GM19035 (cell line): Measurements from ENCODE around the gene POU1F1.
"Not testable (repeated sequence)": the region's sequence is repeated elsewhere in the genome, so short reads cannot be mapped to it uniquely, and the experiment has no call there.

Experiments
- ATAC-seq: cut with Tn5 transposase; IDR thresholded peaks from one replicate; pipeline ENCODE4 v1.9.1; 2021; ENCODE audit not compliant: unreplicated experiment

POU1F1 gene

GRCh38 chr3:87276484-87276883 lies at the start of gene POU1F1:
TSS of gene POU1F1 (minus strand) at chr3:87276584. CDS start at chr3:87276462, 122 bp downstream.
- no peak for ATAC-seq

GRCh38 chr3:87324609-87325008 lies 48.2 kb upstream of the POU1F1 start:
- ATAC-seq = no peak

GRCh38 chr3:87320756-87321626 lies 44.6 kb upstream of the POU1F1 start:
- no peak for ATAC-seq

- no peak for ATAC-seq
Measured at GRCh38 chr3:87318617-87319021, 42.2 kb upstream of the POU1F1 start.

- ATAC-seq = no peak
Measured at GRCh38 chr3:87317779-87318178, 41.4 kb upstream of the POU1F1 start.

GRCh38 chr3:87313641-87314040 lies 37.3 kb upstream of the POU1F1 start:
- no peak for ATAC-seq

GRCh38 chr3:87311309-87311708 lies 34.9 kb upstream of the POU1F1 start:
- no peak for ATAC-seq

- no peak for ATAC-seq
Measured at GRCh38 chr3:87309601-87310000, 33.2 kb upstream of the POU1F1 start.

GRCh38 chr3:87307805-87308204 lies 31.4 kb upstream of the POU1F1 start:
- ATAC-seq = no peak

GRCh38 chr3:87305517-87305916 lies 29.1 kb upstream of the POU1F1 start:
- ATAC-seq = no peak

GRCh38 chr3:87305031-87305430 lies 28.6 kb upstream of the POU1F1 start:
- ATAC-seq = not testable (repeated sequence)

- ATAC-seq = peak; percentile 87
Measured at GRCh38 chr3:87298111-87298718, 21.8 kb upstream of the POU1F1 start.

- no peak for ATAC-seq
Measured at GRCh38 chr3:87288446-87288845, 12.1 kb upstream of the POU1F1 start.

GRCh38 chr3:87287011-87287410 lies 10.6 kb upstream of the POU1F1 start:
- ATAC-seq = peak; percentile 67

GRCh38 chr3:87272718-87273341 lies 3.6 kb downstream of the POU1F1 start:
- peak; percentile 95 for ATAC-seq

GRCh38 chr3:87270908-87271700 lies 5.3 kb downstream of the POU1F1 start:
- no peak for ATAC-seq

GRCh38 chr3:87269723-87270122 lies 6.7 kb downstream of the POU1F1 start:
- ATAC-seq = no peak

- no peak for ATAC-seq
Measured at GRCh38 chr3:87268646-87269211, 7.7 kb downstream of the POU1F1 start.

- ATAC-seq = no peak
Measured at GRCh38 chr3:87267953-87268645, 8.3 kb downstream of the POU1F1 start.

GRCh38 chr3:87261925-87262324 lies 14.5 kb downstream of the POU1F1 start:
- ATAC-seq = no peak
